NCI-H1930 (cell line): ENCODE data around the gene FXN.
"Not testable (repeated sequence)": the region's sequence is repeated elsewhere in the genome, so short reads cannot be mapped to it uniquely, and the experiment has no call there.

Experiments used
- DNase-seq, 2 experiments: peaks; one replicate each; lab custom pipeline; 2025; lab: John Stamatoyannopoulos, UW

FXN gene

GRCh38 chr9:69104830-69105527, 69.4 kb downstream of the FXN start:
- DNase-seq, result no peak

- no peak for DNase-seq
Measured at GRCh38 chr9:69107771-69108170, 72.2 kb downstream of the FXN start.

- not testable (repeated sequence) for DNase-seq
Measured at GRCh38 chr9:69108706-69109105, 73.2 kb downstream of the FXN start.

- DNase-seq, result no peak
Measured at GRCh38 chr9:69109152-69109551, 73.6 kb downstream of the FXN start.

- DNase-seq, result not testable (repeated sequence)
Measured at GRCh38 chr9:69112646-69113045, 77.1 kb downstream of the FXN start.

- no peak for DNase-seq
Measured at GRCh38 chr9:69115621-69116020, 80.1 kb downstream of the FXN start.

GRCh38 chr9:69118656-69119055, 83.1 kb downstream of the FXN start:
- no peak for DNase-seq

- DNase-seq, result no peak
Measured at GRCh38 chr9:69120380-69121154, 85.0 kb downstream of the FXN start.

- peak; percentile 37 to 39 for DNase-seq
Measured at GRCh38 chr9:69121155-69122081, 85.9 kb downstream of the FXN start.

GRCh38 chr9:69122082-69122548, 86.6 kb downstream of the FXN start:
- no peak for DNase-seq

GRCh38 chr9:69122549-69123141, 87.1 kb downstream of the FXN start:
- DNase-seq, result no peak

GRCh38 chr9:69130456-69131441, 95.2 kb downstream of the FXN start:
- no peak for DNase-seq

- no peak for DNase-seq
Measured at GRCh38 chr9:69131682-69132081, 96.1 kb downstream of the FXN start.

- no peak for DNase-seq
Measured at GRCh38 chr9:69132361-69132760, 96.8 kb downstream of the FXN start.

- no peak for DNase-seq
Measured at GRCh38 chr9:69134412-69134811, 98.9 kb downstream of the FXN start.

- no peak for DNase-seq
Measured at GRCh38 chr9:69136185-69136584, 100.6 kb downstream of the FXN start.

- DNase-seq, result no peak
Measured at GRCh38 chr9:69136779-69137178, 101.2 kb downstream of the FXN start.

- no peak for DNase-seq
Measured at GRCh38 chr9:69137311-69137710, 101.8 kb downstream of the FXN start.

GRCh38 chr9:69139596-69139995, 104.0 kb downstream of the FXN start:
- no peak for DNase-seq

- no peak for DNase-seq
Measured at GRCh38 chr9:69140123-69140735, 104.7 kb downstream of the FXN start.
